Peyer's patch (tissue), 4 donors: ENCODE results near the gene DDAH1. TPM values are rescaled to one million over a fixed set of nuclear protein-coding genes. Genes with fewer than 3 reads are reported as not detected.
"Not testable (repeated sequence)": the region's sequence is repeated elsewhere in the genome, so short reads cannot be mapped to it uniquely, and the experiment has no call there.

ENCODE experiments used
- DNase-seq, 3 donors: peaks; one replicate each; pipeline ENCODE4 v3.0.0-alpha.2; 2017 to 2019
- H3K27ac ChIP-seq, 4 donors: fragments of 200-600 bp; sonication (generic); one replicate each; pipeline ENCODE4 v1.5.1; 2016 to 2019
- H3K27me3 ChIP-seq, 2 donors: fragments of 200-600 bp; sonication (generic); one replicate each; pipeline ENCODE4 v1.5.1; 2019
- H3K36me3 ChIP-seq, 3 donors: fragments of 200-600 bp; sonication (generic); one replicate each; pipeline ENCODE4 v1.5.1; 2016 to 2019
- H3K4me1 ChIP-seq, 4 donors: fragments of 200-600 bp; sonication (generic); one replicate each; pipeline ENCODE4 v1.5.1; 2016 to 2019
- H3K4me3 ChIP-seq, 4 donors: fragments of 200-600 bp; sonication (generic); 1 replicate in 3 of 4; 2 replicates in 1 of 4; pipeline ENCODE4 v1.5.1; 2016 to 2019; ENCODE audit warnings: mild to moderate bottlenecking in 1 of 4
- H3K9me3 ChIP-seq, 4 donors: fragments of 200-600 bp; sonication (generic); one replicate each; pipeline ENCODE4 v1.5.1; 2016 to 2019; ENCODE audit warnings: mild to moderate bottlenecking in 1 of 4
- POLR2A ChIP-seq, 2 donors: fragments of 450-650 bp; IDR thresholded peaks; one replicate each; pipeline ENCODE4 v1.5.1; 2017; ENCODE audit warnings: antibody characterized with exemption in 2 of 2, mild to moderate bottlenecking in 2 of 2, moderate library complexity in 2 of 2
- total RNA-seq, 4 donors: library from RNA; depleted of rRNA; stranded (reverse); fragments of >200 nt; gene quantifications; one replicate each; pipeline ENCODE4 v1.1.0, GENCODE V29; 2016
- TF ChIP-seq, protein P1 (sequence below), 6 experiments: fragments of 450-650 bp in 4 of 6; fragments of 200-600 bp in 2 of 6; sonication (generic) in 1 of 6; IDR thresholded peaks; one replicate each; pipeline ENCODE4 v1.5.1; 2017 to 2019; ENCODE audit warnings: antibody characterized with exemption in 6 of 6, mild to moderate bottlenecking in 3 of 6, moderate library complexity in 1 of 6

DDAH1 gene
- total RNA-seq, 4 donors from 2014 or later: 40.8 to 60.2 (median 51.2) TPM

DNA sequence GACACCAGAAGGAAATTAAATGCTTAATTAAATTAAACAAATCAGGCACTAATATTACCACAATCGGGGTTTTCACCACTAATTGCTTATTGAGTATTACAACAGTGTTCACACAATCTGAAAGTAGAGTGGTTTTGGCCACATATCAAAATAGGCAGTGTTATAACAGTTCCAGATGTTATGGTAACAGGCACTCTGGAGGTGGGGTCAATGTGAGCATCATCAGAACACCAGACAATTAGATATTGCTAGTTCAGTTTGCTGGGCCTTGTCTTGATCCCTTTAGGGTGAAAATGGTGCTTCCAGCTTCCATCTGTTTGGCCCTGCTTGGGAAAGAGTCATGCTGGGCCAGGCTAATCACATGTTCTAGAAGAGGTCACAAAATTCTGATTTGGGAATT lies 14.5 kb upstream of the DDAH1 start:
- Histone ChIP-seq H3K27me3 (no peaks in the 10 kb centered on the region), H3K36me3 (no peaks in the 10 kb centered on the region), H3K4me1 (no peaks in the 10 kb centered on the region), H3K4me3 (no peak overlapping the region), H3K27ac (no peak overlapping the region), H3K9me3 (no peaks in the 10 kb centered on the region)
- no peak for DNase-seq
- TF ChIP-seq, protein P1, sequence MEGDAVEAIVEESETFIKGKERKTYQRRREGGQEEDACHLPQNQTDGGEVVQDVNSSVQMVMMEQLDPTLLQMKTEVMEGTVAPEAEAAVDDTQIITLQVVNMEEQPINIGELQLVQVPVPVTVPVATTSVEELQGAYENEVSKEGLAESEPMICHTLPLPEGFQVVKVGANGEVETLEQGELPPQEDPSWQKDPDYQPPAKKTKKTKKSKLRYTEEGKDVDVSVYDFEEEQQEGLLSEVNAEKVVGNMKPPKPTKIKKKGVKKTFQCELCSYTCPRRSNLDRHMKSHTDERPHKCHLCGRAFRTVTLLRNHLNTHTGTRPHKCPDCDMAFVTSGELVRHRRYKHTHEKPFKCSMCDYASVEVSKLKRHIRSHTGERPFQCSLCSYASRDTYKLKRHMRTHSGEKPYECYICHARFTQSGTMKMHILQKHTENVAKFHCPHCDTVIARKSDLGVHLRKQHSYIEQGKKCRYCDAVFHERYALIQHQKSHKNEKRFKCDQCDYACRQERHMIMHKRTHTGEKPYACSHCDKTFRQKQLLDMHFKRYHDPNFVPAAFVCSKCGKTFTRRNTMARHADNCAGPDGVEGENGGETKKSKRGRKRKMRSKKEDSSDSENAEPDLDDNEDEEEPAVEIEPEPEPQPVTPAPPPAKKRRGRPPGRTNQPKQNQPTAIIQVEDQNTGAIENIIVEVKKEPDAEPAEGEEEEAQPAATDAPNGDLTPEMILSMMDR (IDR thresholded peaks at IDR 0.05): no peak

DNA sequence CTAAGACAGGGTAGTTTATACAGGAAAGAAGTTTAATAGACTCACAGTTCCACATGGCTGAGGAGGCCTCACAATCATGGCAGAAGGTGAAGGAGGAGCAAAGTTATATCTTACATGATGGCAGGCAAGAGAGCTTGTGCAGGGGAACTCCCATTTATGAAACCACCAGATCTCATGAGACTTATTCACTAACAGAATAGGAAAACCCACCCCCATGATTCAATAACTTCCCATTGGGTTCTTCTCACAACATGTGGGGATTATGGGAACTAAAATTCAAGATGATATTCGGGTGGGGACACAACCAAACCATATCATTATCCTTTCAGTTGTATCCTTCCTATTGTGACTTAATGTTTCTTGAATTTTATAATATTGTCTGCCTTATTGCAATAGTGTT lies 13.4 kb upstream of the DDAH1 start:
- Histone ChIP-seq H3K9me3 (no peaks in the 10 kb centered on the region), H3K36me3 (no peaks in the 10 kb centered on the region), H3K27ac (no peak overlapping the region), H3K27me3 (no peaks in the 10 kb centered on the region), H3K4me3 (no peak overlapping the region), H3K4me1 (no peaks in the 10 kb centered on the region)
- TF ChIP-seq, protein P1 (IDR thresholded peaks at IDR 0.05): no peak
- no peak for TF ChIP-seq POLR2A (IDR thresholded peaks at IDR 0.05)
- no peak for DNase-seq

GRCh38 chr1:85475055-85475454 lies 10.1 kb upstream of the DDAH1 start:
- H3K27ac ChIP-seq: no peak overlapping the region
- H3K9me3 ChIP-seq: no peaks in the 10 kb centered on the region
- H3K4me3 ChIP-seq: no peak overlapping the region
- H3K27me3 ChIP-seq: no peaks in the 10 kb centered on the region
- TF ChIP-seq POLR2A (IDR thresholded peaks at IDR 0.05): no peak
- TF ChIP-seq, protein P1 (IDR thresholded peaks at IDR 0.05): no peak
- no peak for DNase-seq
- H3K4me1 ChIP-seq: no peaks in the 10 kb centered on the region
- no peaks in the 10 kb centered on the region for H3K36me3 ChIP-seq

DNA sequence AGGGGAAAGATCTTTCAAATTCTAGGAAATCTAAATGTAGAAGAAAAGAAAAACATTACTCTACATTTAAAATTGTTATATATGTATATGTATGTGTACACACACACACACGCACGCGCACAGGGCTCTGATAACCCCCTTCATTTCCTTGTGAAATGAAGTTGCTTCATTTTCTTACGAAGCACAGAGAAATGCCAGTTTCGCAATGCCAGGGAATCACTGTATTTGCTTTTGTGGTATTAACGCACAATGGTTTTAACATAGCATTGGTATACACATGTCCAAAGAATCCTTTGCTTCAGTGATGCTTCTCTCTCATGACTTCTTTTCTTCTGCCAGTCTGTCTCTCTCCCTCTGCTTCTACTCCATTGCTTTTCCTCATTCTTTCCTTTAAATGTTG lies 8.4 kb upstream of the DDAH1 start:
- Histone ChIP-seq H3K36me3 (no peaks in the 10 kb centered on the region), H3K9me3 (no peaks in the 10 kb centered on the region), H3K4me1 (no peaks in the 10 kb centered on the region), H3K27me3 (no peaks in the 10 kb centered on the region), H3K27ac (no peak overlapping the region), H3K4me3 (no peak overlapping the region)
- no peak for TF ChIP-seq POLR2A (IDR thresholded peaks at IDR 0.05)
- TF ChIP-seq, protein P1 (IDR thresholded peaks at IDR 0.05): no peak
- DNase-seq: no peak

DNA sequence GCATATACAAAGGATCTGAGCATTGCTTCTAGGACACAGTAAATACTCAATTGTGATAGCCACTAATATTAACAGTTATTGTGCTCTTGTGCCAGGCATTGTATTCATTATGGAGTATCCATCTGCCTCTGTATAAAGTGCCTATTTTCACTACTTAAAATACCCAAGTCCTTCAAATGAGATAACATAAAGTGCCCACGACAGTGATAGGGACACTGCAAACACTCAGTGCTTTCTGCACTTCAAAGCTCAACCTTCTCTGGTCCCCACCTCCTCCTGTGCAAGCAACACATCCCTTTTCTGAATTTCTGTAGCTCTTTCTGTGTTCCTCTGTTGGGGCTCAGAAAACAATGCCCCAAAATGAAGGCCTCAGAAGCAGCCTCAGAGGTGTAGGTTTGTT lies 6.6 kb upstream of the DDAH1 start:
- DNase-seq: no peak
- no peak overlapping the region for H3K4me3 ChIP-seq
- no peak overlapping the region for H3K27ac ChIP-seq
- H3K36me3 ChIP-seq: no peaks in the 10 kb centered on the region
- TF ChIP-seq, protein P1 (IDR thresholded peaks at IDR 0.05): no peak
- no peak for TF ChIP-seq POLR2A (IDR thresholded peaks at IDR 0.05)
- no peaks in the 10 kb centered on the region for H3K27me3 ChIP-seq
- no peaks in the 10 kb centered on the region for H3K9me3 ChIP-seq
- no peaks in the 10 kb centered on the region for H3K4me1 ChIP-seq

- H3K4me1 ChIP-seq, H3K9me3 ChIP-seq, H3K4me3 ChIP-seq, H3K36me3 ChIP-seq, H3K27ac ChIP-seq, H3K27me3 ChIP-seq, DNase-seq: not testable (repeated sequence)
These were observed 5.2 kb upstream of the DDAH1 start for GRCh38 chr1:85470130-85470529.
